Spleen (tissue), 7 donors: ENCODE measurements around the gene NLRP10.

Experiments used
- POLR2A ChIP-seq, 3 donors: fragments of 450-650 bp; IDR thresholded peaks; one replicate each; pipeline ENCODE4 v1.5.1; 2017; ENCODE audit warnings: antibody characterized with exemption in 3 of 3, mild to moderate bottlenecking in 1 of 3
- TF ChIP-seq, protein P1 (sequence below), 11 experiments: fragments of 200-600 bp in 7 of 11; fragments of 450-650 bp in 4 of 11; sonication (generic) in 4 of 11; IDR thresholded peaks in 8 of 11; conservative IDR thresholded peaks in 3 of 11; 1 replicate in 7 of 11; 2 replicates in 4 of 11; pipeline versions ENCODE4 v1.4.0 to v1.8.0; 2016 to 2021; ENCODE audit warnings: antibody characterized with exemption in 11 of 11, inconsistent platforms in 4 of 11, mild to moderate bottlenecking in 1 of 11
- donor health status: DM: no; HTN: no; CAD: no; lungs with moderate emphysema.
- donor health status: DM: no; HTN: no; CAD: no.
- donor health status: DM: no; HTN: no; CAD: no.

DNA sequence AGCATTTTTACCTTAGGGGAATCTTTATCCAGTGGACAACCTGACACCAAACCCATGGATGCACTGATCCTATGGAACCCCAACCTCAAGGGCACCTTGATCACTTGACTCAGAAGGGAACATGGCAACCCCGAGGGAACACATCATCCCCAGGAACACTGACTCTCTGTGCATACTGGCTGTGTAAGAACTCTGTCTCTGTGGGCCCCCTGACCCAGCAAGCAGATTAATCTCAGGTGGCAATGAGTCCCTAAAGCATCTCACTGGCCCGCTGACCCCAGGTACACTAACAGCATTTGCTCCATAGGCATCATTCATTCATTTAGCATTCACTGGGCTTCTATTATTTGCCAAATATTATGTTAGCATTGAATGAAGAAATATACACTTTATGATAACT is 38.8 kb upstream of the NLRP10 start:
- TF ChIP-seq, protein P1, sequence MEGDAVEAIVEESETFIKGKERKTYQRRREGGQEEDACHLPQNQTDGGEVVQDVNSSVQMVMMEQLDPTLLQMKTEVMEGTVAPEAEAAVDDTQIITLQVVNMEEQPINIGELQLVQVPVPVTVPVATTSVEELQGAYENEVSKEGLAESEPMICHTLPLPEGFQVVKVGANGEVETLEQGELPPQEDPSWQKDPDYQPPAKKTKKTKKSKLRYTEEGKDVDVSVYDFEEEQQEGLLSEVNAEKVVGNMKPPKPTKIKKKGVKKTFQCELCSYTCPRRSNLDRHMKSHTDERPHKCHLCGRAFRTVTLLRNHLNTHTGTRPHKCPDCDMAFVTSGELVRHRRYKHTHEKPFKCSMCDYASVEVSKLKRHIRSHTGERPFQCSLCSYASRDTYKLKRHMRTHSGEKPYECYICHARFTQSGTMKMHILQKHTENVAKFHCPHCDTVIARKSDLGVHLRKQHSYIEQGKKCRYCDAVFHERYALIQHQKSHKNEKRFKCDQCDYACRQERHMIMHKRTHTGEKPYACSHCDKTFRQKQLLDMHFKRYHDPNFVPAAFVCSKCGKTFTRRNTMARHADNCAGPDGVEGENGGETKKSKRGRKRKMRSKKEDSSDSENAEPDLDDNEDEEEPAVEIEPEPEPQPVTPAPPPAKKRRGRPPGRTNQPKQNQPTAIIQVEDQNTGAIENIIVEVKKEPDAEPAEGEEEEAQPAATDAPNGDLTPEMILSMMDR (IDR thresholded peaks at IDR 0.05 in 8 of 11, conservative IDR thresholded peaks at IDR 0.05 in 3 of 11), result no peak
- TF ChIP-seq POLR2A (IDR thresholded peaks at IDR 0.05), result no peak
